Transverse colon (tissue), 4 donors: ENCODE measurements around the gene TPRA1. TPM values are rescaled to one million over a fixed set of nuclear protein-coding genes. Genes with fewer than 3 reads are reported as not detected.
"Not testable (repeated sequence)": the region's sequence is repeated elsewhere in the genome, so short reads cannot be mapped to it uniquely, and the experiment has no call there.

ENCODE experiments used
- DNase-seq: peaks from one replicate; pipeline ENCODE4 v3.0.0-alpha.2; 2019
- H3K27ac ChIP-seq, 4 donors: fragments of 200-600 bp; sonication (generic); 2 replicates each; pipeline ENCODE4 v1.5.1; 2016 to 2018; ENCODE audit warnings: inconsistent platforms in 4 of 4
- H3K27me3 ChIP-seq: fragments of 200-600 bp; sonication (generic); 2 replicates; pipeline ENCODE4 v1.5.1; 2017; ENCODE audit warnings: inconsistent platforms
- H3K36me3 ChIP-seq, 4 donors: fragments of 200-600 bp; sonication (generic); 2 replicates each; pipeline ENCODE4 v1.5.1; 2017 to 2019; ENCODE audit warnings: inconsistent platforms in 4 of 4
- H3K4me1 ChIP-seq, 4 donors: fragments of 200-600 bp; sonication (generic); 2 replicates each; pipeline ENCODE4 v1.5.1; 2017 to 2020; ENCODE audit warnings: inconsistent platforms in 4 of 4
- H3K4me3 ChIP-seq, 4 donors: fragments of 200-600 bp; sonication (generic); 1 replicate in 1 of 4; 2 replicates in 3 of 4; pipeline versions ENCODE4 v1.5.1 to v1.6.1; 2017 to 2019; ENCODE audit warnings: inconsistent platforms in 4 of 4
- H3K9me3 ChIP-seq, 2 donors: fragments of 200-600 bp; sonication (generic); 2 replicates each; pipeline ENCODE4 v1.5.1; 2017 to 2019; ENCODE audit warnings: inconsistent platforms in 2 of 2
- EP300 ChIP-seq: sonication (generic); formaldehyde crosslinking; IDR thresholded peaks from one replicate; pipeline ENCODE4 v1.6.1; 2017; ENCODE audit warnings: antibody characterized with exemption, low read depth
- POLR2A ChIP-seq: fragments of 450-650 bp; IDR thresholded peaks from one replicate; pipeline ENCODE4 v1.6.1; 2016; ENCODE audit warnings: antibody characterized with exemption, mild to moderate bottlenecking, moderate library complexity
- POLR2AphosphoS5 ChIP-seq, 3 donors: sonication (generic); formaldehyde crosslinking; IDR thresholded peaks; one replicate each; pipeline ENCODE4 v1.6.1; 2016; ENCODE audit warnings: antibody characterized with exemption in 3 of 3
- WGBS, 2 donors: methylation state at CpG; one replicate each; pipeline ENCODE4 v1.1.5; 2018; ENCODE audit warnings: low coverage in 1 of 2; 5-methylcytosine and 5-hydroxymethylcytosine counted together
- in situ Hi-C, 4 donors: fragments of 200-750 bp; cut with MboI; loops; one replicate each; pipeline versions ENCODE4 v1.15.0 to v1.15.1; 2017; ENCODE audit warnings: low sequenced_read_pairs in 3 of 4, low pct_ligation_motif_present in 1 of 4, low pct_unique_long_range_greater_than_20kb in 1 of 4
- intact Hi-C: fragments of 100-400 bp; cut with DNase I; formaldehyde crosslinking; loops from one replicate; pipeline ENCODE4 v1.15.1; 2023; ENCODE audit warnings: low total_unique reads
- total RNA-seq, 4 donors: library from RNA; depleted of rRNA; stranded (reverse); fragments of >200 nt; gene quantifications; one replicate each; pipeline ENCODE4 v1.1.0, GENCODE V29; 2016
- TF ChIP-seq, protein P1 (sequence below), 5 experiments: fragments of 200-600 bp in 3 of 5; fragments of 450-650 bp in 2 of 5; sonication (generic) in 3 of 5; IDR thresholded peaks; 1 replicate in 2 of 5; 2 replicates in 3 of 5; pipeline ENCODE4 v1.5.1; 2016 to 2017; ENCODE audit warnings: antibody characterized with exemption in 5 of 5, inconsistent platforms in 3 of 5, mild to moderate bottlenecking in 2 of 5, moderate library complexity in 1 of 5

Gene TPRA1
- total RNA-seq, 4 donors from 2014 or later = 16.1 to 29.8 (median 21.1) TPM

DNA sequence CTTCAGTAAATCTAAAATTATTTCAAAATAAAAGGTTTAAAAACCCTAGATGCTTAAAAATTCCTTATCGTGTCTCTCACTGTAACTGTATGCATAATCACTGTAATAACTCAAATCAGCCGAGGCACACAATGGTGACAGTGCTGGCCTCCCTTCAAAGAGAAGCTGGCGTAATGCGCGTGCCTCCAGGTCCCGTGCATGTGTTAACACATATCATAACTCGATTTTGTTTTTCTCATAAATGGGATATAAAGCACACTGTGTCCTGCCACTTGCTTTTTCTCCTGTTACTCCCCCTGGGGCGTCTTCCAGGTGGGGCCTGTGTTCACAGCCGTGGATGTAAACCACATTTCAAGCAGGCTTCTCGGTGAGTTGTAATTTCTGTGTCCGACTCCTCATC lies 56.0 kb downstream of the TPRA1 start:
- intact Hi-C loops (no loop called here), in situ Hi-C loops (loop anchor here in 1 of 4 donors (25.0 kb wide), 1 partner anchor 847 kb away; no protein-coding TSS in a partner anchor)
- WGBS, 2 donors = 75 to 81% methylated on average over 10 to 11 of the region's 11 CpGs

DNA sequence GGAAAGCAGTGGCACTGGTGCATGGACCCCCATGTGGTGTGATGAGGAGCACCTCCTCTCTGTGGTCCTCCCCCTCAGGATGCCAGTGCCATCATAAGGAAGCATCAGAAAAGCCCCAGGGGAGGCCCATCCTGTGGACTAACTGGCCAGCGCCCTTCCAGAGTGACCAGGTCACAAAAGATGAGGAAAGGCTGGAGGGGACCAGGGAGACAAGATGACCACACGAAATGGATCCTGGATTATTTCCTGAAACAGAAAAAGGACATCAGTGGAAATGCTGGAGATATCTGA lies 56.4 kb downstream of the TPRA1 start:
- Histone ChIP-seq H3K27ac (no peak overlapping the region), H3K36me3 (no peaks in the 10 kb centered on the region), H3K4me3 (no peak overlapping the region), H3K9me3 (no peaks in the 10 kb centered on the region), H3K4me1 (no peaks in the 10 kb centered on the region), H3K27me3 (no peaks in the 10 kb centered on the region)
- in situ Hi-C loops (loop anchor here in 1 of 4 donors (25.0 kb wide), 1 partner anchor 847 kb away; no protein-coding TSS in a partner anchor), intact Hi-C loops (no loop called here)
- TF ChIP-seq POLR2A (no peak), POLR2AphosphoS5 (IDR thresholded peaks at IDR 0.05) (no peak), EP300 (no peak)
- TF ChIP-seq, protein P1, sequence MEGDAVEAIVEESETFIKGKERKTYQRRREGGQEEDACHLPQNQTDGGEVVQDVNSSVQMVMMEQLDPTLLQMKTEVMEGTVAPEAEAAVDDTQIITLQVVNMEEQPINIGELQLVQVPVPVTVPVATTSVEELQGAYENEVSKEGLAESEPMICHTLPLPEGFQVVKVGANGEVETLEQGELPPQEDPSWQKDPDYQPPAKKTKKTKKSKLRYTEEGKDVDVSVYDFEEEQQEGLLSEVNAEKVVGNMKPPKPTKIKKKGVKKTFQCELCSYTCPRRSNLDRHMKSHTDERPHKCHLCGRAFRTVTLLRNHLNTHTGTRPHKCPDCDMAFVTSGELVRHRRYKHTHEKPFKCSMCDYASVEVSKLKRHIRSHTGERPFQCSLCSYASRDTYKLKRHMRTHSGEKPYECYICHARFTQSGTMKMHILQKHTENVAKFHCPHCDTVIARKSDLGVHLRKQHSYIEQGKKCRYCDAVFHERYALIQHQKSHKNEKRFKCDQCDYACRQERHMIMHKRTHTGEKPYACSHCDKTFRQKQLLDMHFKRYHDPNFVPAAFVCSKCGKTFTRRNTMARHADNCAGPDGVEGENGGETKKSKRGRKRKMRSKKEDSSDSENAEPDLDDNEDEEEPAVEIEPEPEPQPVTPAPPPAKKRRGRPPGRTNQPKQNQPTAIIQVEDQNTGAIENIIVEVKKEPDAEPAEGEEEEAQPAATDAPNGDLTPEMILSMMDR (IDR thresholded peaks at IDR 0.05) = no peak
- WGBS, 2 donors = 78 to 93% methylated on average over 2 of the region's 2 CpGs
- DNase-seq = no peak

More for the DNA sequence above, 56.0 kb downstream of the TPRA1 start:
- H3K27ac ChIP-seq = no peak overlapping the region
- H3K27me3 ChIP-seq = no peaks in the 10 kb centered on the region
- H3K4me1 ChIP-seq = no peaks in the 10 kb centered on the region
- H3K4me3 ChIP-seq = no peak overlapping the region
- DNase-seq = no peak
- TF ChIP-seq POLR2AphosphoS5 (IDR thresholded peaks at IDR 0.05) (no peak), POLR2A (no peak), EP300 (no peak)
- TF ChIP-seq, protein P1 (IDR thresholded peaks at IDR 0.05) = no peak
- no peaks in the 10 kb centered on the region for H3K9me3 ChIP-seq
- no peaks in the 10 kb centered on the region for H3K36me3 ChIP-seq

DNA sequence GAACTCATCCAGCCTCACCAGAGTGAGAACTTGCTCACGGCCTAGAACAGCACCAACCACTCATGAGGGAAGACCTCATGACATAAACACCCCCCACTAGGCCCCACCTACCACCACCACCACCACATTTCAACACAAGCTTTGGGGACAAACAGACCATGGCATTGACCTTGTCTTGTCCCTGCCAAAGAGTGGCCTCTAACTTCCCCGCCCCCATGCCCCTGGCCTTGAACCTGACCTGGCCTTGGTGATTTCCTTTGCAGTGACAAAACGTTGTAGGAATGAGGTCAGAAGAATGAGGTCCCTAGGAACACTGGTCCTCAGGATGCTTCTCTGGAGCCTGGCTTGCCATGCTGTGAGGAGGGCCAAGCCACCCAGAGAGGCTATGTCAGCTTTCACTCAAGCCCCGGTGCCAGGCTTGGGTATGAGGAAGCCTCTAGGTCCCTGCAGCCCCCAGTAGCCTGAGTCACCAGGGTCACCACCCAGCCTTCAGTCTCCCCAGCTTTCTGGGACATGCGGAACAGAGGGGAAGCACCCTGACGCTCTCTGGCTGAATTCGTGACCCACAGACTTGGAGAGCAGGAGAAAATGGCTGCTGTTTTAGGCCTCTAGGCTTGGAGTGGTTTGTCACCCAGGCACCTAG lies 57.9 kb downstream of the TPRA1 start:
- no peaks in the 10 kb centered on the region for H3K4me1 ChIP-seq
- no peak for DNase-seq
- H3K9me3 ChIP-seq = no peaks in the 10 kb centered on the region
- no peak overlapping the region for H3K4me3 ChIP-seq
- TF ChIP-seq POLR2AphosphoS5 (IDR thresholded peaks at IDR 0.05) = no peak
- TF ChIP-seq POLR2A = no peak
- TF ChIP-seq, protein P1 (IDR thresholded peaks at IDR 0.05) = no peak
- no peak for TF ChIP-seq EP300
- in situ Hi-C loops = loop anchor here in 1 of 4 donors (25.0 kb wide), 1 partner anchor 845 kb away; no protein-coding TSS in a partner anchor
- H3K27me3 ChIP-seq = no peaks in the 10 kb centered on the region
- no peaks in the 10 kb centered on the region for H3K36me3 ChIP-seq
- WGBS, 2 donors = 67 to 85% methylated on average over 1 to 7 of the region's 7 CpGs
- intact Hi-C loops = no loop called here
- no peak overlapping the region for H3K27ac ChIP-seq

DNA sequence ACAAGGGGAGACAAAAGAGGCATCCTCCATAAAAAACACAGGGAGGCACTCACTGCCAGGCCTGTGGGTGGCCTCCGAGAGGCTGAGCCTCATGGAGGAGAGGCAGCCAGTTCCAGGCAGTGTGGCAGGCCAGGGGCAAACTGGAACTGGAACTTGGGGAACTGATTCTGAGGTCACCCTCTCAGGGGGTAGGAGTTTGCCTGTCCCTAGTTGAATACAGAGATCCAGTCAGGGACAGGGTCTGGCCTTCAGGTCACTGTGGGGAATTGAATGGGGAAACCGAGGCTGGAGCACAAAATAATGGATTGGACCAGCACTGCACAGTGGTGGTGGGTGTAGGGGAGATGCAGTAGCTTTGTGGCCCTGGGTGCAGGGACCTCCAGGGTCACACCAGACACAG lies 58.7 kb downstream of the TPRA1 start:
- DNase-seq = no peak
- 77 to 100% methylated on average over 1 to 2 of the region's 2 CpGs for whole genome bisulfite sequencing, 2 donors
- H3K27me3 ChIP-seq = no peaks in the 10 kb centered on the region
- no peak overlapping the region for H3K27ac ChIP-seq
- in situ Hi-C loops = loop anchor here in 1 of 4 donors (25.0 kb wide), 1 partner anchor 845 kb away; no protein-coding TSS in a partner anchor
- H3K4me3 ChIP-seq = no peak overlapping the region
- H3K9me3 ChIP-seq = no peaks in the 10 kb centered on the region
- H3K36me3 ChIP-seq = no peaks in the 10 kb centered on the region
- TF ChIP-seq EP300 = no peak
- TF ChIP-seq, protein P1 (IDR thresholded peaks at IDR 0.05) = no peak
- TF ChIP-seq POLR2A = no peak
- no peak for TF ChIP-seq POLR2AphosphoS5 (IDR thresholded peaks at IDR 0.05)
- intact Hi-C loops = no loop called here
- no peaks in the 10 kb centered on the region for H3K4me1 ChIP-seq

DNA sequence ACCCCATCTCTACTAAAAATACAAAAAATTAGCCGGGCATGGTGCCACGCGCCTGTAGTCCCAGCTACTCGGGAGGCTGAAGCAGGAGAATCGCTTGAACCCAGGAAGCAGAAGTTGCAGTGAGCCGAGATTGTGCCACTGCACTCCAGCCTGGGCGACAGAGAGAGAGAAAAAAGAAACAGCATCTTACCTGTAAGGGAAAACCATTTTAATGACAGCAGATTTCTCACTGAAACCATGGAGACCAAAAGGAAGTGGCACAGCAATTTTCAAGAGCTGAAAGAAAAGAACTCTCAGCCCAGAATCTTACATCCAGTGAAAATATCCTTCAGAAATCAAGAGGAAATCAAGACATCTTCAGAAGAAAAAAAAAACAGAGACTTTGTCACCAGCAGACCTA lies 59.7 kb downstream of the TPRA1 start:
- WGBS, 2 donors = 93 to 100% methylated on average over 5 to 7 of the region's 7 CpGs
- H3K4me3 ChIP-seq, H3K36me3 ChIP-seq, intact Hi-C loops, H3K9me3 ChIP-seq, H3K27ac ChIP-seq, DNase-seq, H3K4me1 ChIP-seq, H3K27me3 ChIP-seq: not testable (repeated sequence)
- in situ Hi-C loops = loop anchor here in 1 of 4 donors (25.0 kb wide), 1 partner anchor 844 kb away; no protein-coding TSS in a partner anchor
